Stimulated activated CD8-positive, alpha-beta memory T cell treated with anti-CD3 and anti-CD28 coated beads, Interleukin-7, amount 100 ng/mL, for 4 hours (primary cell): ENCODE measurements around the gene CGRRF1.

Source experiments
- DNase-seq, 2 donors: peaks; one replicate each; pipeline ENCODE4 v3.0.0-alpha.2; 2020; ENCODE audit warnings: low read depth in 2 of 2

Gene CGRRF1

GRCh38 chr14:54489731-54490444, 19.8 kb upstream of the CGRRF1 start:
- DNase-seq, result no peak

GRCh38 chr14:54490445-54491175, 19.1 kb upstream of the CGRRF1 start:
- DNase-seq, result no peak

- no peak for DNase-seq
Observed at GRCh38 chr14:54493293-54493692, 16.4 kb upstream of the CGRRF1 start.

- DNase-seq, result no peak
Observed at GRCh38 chr14:54497224-54497623, 12.5 kb upstream of the CGRRF1 start.

- DNase-seq, result no peak
Observed at GRCh38 chr14:54498095-54498531, 11.6 kb upstream of the CGRRF1 start.

- DNase-seq, result no peak
Observed at GRCh38 chr14:54498579-54498978, 11.1 kb upstream of the CGRRF1 start.

GRCh38 chr14:54500744-54501143, 9.0 kb upstream of the CGRRF1 start:
- no peak for DNase-seq

GRCh38 chr14:54501480-54501879, 8.2 kb upstream of the CGRRF1 start:
- no peak for DNase-seq

GRCh38 chr14:54502602-54503001, 7.1 kb upstream of the CGRRF1 start:
- no peak for DNase-seq

- DNase-seq, result no peak
Observed at GRCh38 chr14:54503486-54503885, 6.2 kb upstream of the CGRRF1 start.

GRCh38 chr14:54512393-54512792, 2.7 kb downstream of the CGRRF1 start:
- DNase-seq, result no peak

- DNase-seq, result no peak
Observed at GRCh38 chr14:54515670-54516069, 6.0 kb downstream of the CGRRF1 start.

- no peak for DNase-seq
Observed at GRCh38 chr14:54516709-54517108, 7.0 kb downstream of the CGRRF1 start.

- DNase-seq, result no peak
Observed at GRCh38 chr14:54524410-54524809, 14.7 kb downstream of the CGRRF1 start.

- DNase-seq, result no peak
Observed at GRCh38 chr14:54528973-54529372, 19.3 kb downstream of the CGRRF1 start.

GRCh38 chr14:54529811-54530210, 20.1 kb downstream of the CGRRF1 start:
- DNase-seq, result no peak

GRCh38 chr14:54532111-54533012, 22.7 kb downstream of the CGRRF1 start:
- no peak for DNase-seq

GRCh38 chr14:54533100-54533499, 23.4 kb downstream of the CGRRF1 start:
- DNase-seq, result no peak

GRCh38 chr14:54535126-54535525, 25.4 kb downstream of the CGRRF1 start:
- no peak for DNase-seq

GRCh38 chr14:54535646-54536045, 25.9 kb downstream of the CGRRF1 start:
- DNase-seq, result no peak

- no peak for DNase-seq
Observed at GRCh38 chr14:54537651-54538050, 27.9 kb downstream of the CGRRF1 start.

- no peak for DNase-seq
Observed at GRCh38 chr14:54538055-54538454, 28.3 kb downstream of the CGRRF1 start.
